NOMO-1 treated with dmso at 0.1 percent for 144 hours (cell line): ENCODE data around the gene HTRA3.

ENCODE experiments used
- DNase-seq: peaks from one replicate; lab custom pipeline; 2025; ENCODE audit not compliant: unreplicated experiment; lab: John Stamatoyannopoulos, UW

Gene HTRA3

DNA sequence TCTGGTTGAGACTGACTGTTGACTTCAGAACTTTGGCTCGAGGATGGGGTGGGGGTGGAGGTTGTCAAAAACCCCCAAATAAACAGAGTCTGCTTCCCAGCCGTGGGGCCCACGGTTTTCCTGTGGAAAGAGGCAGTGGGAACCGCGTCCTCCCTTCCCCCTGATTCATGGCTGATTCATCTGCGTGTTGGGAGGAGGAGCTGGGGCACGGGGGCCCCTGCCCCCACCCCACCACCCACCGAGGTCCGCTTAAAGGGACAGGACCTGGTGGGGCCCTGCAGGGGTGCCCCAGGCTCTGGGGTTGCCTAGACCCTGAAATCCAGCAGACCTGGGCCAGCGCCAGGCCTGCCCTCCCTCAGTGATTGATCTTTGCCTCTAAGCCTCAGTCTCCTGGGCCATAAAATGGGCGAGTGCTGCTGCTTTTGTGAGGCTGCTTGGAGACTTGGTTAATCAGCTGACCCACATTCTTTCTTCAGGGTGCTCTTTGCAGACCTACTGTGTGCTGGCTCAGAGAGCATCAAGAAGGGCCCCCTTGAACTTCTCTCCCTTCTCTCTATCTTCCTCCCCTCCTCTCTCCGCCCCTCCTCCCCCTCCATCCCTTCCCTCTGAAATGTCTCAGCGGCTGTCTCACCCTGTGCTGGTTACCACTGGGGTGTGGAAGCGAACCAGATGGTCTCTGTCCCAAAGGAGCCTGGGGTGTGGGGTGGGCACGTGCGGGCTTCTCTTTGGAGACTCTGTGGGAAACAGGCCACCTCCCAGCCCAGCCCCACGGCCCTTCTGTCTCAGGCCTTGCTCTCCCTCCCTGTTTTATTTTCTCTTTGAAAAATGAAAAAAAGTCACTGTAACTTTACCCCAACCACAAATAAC lies 9.1 kb downstream of the HTRA3 start:
- no peak for DNase-seq

DNA sequence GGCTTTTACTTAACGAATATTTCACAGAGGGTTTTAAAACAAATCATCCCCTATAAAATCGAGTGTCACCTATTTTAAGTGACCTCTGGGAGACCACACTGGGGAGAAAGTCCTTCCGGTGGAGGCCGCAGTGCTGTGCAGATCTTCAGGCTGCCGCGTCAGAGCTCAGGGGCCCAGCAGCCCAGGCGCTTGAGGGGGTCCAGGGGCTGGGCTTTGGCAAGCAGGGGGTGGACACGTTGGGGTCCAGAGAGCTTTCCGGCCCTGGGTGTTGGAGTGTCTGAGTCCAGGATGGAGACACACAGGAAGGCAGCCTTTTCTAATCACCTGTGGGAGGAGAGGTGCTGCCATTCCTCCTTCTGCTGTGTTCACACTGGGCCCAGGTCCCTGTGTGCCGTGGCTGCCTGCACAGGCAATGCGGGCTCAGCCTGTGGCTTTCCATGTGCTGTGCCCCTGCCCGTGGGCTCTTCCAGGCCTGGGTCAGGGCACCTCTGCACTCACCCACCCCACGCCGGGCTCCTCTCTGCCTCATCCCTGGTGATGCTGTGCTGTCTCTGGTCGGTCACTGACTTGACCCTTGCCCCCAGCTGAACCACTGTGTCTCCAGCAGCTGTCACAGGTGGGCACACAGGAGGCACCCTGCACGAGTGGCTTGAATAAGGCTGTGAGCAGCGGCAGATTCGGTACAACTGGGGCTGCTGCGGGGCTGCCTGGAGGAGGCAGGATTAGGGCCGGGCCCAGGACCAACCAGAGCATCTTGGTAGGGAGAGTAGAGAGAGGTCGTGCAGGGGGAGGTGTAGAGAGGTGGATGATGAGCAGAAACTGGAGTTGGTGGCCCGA lies 10.0 kb downstream of the HTRA3 start:
- no peak for DNase-seq

DNA sequence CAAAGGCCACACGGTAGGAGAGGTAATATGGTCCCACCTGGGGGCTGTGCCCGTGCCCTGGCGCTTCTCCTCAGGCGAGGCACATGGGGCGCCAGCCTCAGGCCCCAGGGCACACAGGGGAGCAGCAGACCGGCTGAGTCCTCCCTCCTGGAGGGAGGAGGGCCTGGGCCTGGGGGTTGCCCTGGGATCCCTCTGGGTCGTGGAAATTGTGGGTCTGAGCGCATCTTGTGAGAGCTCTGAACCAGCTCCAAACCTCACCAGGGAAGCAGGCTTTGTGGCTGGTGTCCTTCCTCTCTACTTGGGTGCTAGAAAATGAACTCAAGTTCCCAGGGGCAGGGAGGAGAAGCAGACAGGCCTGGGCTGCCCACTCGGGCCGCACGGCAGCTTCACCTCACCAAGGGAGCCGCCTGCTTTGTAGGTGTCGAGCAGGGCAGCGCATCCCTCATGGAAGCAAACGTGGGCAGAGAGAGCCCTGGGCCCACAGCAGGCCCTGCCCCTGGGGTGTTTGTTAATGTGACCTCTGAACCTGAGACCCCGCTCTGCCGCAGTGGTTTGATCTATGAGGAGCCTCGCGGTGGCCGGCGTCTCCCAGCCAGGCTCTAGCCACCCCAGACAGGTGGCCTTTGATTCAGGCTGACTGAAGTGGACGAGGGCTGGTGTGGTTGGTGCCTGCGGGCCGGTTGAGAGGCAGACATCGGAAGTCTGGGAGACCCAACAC lies 10.8 kb downstream of the HTRA3 start:
- no peak for DNase-seq

DNA sequence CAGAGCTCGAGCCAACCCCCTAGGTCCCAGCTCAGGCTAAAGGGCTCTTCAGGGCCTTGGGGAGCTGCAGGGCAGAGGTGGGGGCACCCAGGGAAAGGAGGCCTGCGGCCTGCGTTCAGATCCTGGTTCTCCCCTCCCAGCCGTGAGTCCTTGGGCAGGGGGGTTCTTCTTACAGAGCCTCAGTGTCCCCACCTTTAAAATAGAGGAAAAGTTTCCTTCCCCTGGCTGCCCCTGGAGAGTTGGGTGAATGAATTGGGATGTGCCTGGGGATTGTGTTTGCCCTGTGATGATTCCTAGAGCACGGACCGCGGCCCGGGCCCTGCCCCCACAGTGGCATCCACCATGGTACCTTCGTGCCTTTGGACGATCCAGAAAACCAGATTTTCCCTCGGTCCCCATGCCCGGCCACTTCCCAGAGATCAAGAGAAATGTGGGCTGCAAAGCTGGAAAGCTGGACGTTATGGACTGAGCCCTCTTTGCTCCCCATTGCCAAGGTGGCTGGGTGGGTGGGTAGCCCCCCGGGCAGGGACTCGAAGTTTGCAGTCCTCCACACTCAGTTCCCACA lies 11.4 kb downstream of the HTRA3 start:
- no peak for DNase-seq

DNA sequence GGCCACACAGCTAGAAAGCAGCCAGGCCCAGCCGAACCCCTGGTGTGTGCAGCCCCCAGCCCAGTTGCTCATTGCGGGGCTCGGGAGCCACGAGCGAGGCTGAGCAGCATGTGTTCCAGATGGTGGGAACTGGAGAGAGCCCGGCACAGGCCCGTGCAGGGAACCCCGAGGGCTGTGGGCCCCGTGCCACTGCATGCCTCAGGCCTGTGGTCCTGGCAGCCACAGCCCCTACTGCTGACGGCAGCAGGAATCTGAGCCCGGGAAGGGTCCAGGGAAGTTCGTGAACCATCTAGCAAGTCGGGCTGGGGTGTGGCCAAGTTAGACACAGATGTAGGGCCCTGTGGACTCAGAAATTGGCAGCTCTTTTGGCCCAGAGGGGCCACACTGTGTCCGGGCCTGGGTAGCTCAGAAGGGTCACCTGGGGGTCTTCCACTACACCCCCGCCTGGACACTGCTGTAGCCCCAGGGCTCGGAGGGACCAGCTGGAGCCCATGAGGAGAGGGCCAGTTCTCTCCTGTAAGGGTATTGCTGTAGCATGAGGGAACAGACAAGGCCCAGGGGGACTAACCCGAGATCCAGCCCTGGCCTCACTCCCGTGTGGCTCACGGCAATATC lies 12.1 kb downstream of the HTRA3 start:
- DNase-seq: no peak

DNA sequence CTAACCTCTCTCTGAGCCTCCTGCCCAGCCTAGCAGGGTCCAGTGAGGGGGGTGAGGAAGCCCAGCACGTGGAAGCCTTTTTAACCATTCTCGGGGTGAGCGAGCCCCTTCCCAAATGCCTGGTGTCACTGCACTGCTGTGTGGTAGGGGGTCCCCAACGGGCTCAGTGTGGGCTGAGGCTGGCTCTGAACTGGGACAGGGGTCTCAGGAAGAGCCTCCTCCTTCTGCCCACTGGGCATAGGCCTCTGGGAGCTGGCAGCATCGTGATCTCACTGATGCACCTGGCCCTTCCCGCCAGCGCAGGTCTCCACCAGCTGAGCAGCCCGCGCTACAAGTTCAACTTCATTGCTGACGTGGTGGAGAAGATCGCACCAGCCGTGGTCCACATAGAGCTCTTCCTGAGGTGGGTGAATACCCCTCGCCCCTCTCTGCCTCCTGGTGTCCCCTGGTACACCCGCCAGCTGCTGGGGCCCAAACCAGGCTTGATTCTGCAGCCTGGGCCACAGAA lies 12.6 kb downstream of the HTRA3 start:
- DNase-seq: no peak

DNA sequence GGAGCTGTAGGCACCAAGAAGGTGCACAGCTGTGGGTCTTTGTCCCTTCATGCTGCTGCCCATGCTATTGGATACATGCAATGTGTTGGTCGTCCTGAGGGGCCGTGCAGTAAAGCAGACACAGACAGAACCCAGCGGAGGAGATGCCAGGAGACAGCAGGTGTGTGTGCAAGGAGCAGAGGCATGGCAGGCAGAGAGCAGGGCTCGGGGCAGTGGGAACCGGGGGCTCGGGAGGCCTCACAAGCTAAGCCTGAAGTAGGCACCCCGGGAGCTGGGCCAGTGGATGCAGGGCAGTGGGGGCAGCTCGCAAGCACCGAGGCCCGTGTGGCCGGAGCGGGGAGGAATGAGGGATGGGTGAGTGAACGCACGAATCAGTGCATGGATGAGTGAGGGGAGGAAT lies 13.2 kb downstream of the HTRA3 start:
- no peak for DNase-seq

DNA sequence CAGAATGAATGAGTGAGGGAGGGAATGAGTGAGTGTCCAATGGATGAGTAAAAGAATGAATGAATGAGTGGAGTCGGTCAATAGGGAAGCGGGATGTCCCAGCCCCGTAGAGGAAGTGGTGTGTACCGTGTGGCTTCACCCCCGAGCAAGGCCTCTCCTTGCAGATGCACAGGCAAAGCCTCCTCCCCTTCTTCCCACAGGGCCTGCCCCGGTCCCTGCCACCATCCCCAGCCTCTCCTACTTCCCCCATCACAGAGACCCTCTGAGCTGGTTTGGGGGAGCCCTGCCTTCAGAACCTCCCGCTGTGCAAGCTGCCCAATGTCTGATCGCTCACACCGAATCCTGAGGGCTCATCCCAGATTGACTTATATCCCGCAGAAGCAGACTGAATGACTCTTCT lies 13.6 kb downstream of the HTRA3 start:
- no peak for DNase-seq

DNA sequence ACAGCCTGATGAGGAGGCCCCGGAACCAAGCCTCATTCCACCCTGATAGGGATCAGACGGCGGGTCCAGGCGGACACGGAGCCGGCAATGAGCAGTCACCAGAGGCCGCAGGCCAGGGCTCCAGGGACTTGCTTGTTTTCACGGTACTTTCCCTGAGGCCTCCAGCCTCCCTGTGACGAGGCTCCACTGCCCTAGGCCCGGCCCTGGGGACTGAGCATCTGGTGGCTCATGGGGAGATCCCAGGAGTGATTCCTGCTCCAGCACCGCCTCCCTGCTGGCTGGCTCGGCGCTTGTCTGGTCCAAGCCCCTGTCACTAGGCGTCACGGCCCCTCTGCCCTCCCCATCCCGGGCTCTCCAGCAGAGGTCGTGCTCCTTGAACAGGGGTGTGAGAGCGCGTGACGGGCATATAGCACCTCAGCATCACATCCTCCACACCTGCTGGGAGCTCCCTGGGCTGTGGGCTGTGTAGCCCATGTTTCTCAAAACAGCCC lies 14.1 kb downstream of the HTRA3 start:
- DNase-seq: no peak

DNA sequence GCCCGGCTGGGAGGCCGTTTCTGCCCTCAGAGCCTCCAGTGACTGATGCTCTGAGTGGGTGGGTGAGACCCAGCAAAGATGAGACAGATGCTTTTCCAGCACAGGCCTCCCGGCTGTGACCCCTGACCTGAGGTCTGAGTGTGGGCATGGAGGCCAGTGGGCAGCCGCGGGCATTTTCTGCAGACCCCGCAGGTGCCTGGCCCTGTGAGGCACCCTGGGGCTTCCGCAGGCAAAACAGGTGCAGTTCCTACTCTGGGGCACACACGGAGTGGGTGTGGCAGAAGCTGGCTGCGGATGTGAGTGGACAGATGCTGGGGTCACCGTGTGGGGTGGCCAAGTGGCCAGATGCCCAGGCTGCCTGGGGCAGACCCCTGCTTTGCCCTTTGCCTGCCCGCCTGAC lies 14.8 kb downstream of the HTRA3 start:
- no peak for DNase-seq

DNA sequence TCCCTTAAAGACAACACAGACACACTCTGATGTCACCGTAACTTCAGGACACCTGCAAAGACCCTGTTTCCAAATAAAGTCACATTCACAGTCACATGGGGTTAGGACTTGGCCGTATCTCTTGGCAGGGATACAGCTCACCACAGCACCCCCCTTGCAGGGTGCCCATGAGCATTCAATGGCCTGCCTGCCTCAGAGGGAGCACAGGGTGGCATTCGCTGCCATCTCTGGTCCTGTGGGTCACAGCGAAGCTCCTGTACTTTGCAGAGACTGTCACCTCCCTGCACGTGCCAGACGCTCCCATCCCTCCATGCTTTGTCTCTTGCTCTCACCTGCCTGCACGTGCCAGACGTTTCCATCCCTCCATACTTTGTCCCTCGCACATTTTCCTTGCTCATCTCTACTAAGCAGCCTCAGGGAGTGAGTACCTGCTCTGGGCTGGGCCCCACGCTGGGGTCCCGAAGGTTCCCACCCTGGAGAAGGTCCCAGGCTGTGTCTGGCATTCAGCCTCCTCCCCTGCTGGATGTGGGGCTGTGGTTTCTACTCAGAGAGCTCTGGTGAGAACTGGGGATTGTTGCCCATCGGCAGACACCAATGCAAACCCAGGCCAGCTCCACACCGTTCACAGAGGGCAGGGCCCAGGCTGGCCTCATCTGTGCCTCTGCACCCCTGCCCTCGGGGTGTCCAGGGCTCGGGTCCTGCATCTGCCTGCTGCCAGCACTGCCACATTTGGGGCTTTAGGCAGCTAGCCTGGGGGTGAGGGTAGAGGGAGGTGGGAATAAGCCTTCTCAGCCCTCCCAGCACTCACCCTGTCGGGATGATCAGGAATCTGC lies 15.8 kb downstream of the HTRA3 start:
- no peak for DNase-seq

DNA sequence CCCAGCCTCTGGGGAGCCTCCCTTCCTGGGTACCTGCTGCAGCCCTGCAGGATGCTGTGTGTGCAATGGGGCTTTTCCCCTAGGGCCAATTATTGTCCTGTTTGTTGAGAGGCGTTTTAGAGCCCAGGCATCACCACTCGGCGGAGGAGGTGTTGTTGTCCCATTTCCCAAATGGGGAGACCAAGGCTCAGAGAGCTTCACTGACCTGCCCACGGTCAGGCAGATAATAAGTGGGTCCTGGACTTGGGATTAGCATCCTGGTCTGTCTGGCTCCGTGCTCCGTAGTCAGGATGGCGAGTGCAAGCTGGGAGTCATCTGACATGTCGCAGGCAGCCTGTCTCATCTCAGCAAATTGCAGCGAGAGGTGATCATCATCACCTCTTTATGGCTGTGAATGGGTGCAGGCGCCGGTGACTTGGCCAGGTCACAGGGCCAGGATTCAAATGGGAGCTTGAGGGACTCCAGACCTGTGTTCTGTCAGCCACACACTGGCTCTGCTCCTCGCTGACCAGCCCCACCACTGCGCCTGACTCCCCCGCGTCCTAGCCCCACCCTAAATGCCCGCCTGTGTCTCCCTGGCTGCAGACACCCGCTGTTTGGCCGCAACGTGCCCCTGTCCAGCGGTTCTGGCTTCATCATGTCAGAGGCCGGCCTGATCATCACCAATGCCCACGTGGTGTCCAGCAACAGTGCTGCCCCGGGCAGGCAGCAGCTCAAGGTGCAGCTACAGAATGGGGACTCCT lies 16.6 kb downstream of the HTRA3 start:
- no peak for DNase-seq

DNA sequence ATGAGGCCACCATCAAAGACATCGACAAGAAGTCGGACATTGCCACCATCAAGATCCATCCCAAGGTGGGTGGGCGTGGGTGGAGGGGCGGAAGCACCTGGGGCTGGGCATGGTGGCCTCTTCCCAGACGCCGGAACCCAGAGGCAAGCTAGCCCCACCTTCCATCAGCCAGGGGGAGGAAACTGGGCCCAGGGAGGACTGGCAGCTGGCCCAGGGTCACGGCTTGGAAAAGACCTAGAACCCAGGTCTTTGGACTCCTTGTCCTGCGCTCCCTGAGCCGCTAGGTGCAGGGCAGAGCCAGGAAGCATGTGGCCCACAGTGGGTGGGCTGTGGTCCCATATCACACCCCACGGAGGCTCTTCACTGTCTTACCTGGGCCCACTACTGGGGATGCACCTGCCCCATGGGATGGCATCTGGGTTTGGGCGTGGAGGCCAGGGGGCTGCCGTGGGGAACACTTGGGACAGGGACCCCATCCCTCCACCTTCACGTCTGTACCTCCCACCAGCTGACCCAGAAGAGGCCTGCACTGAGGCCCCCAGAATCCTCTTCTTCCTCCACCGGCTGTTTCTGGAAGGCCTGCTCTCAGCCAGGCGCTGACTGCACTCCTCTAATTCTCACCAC lies 17.3 kb downstream of the HTRA3 start:
- no peak for DNase-seq

DNA sequence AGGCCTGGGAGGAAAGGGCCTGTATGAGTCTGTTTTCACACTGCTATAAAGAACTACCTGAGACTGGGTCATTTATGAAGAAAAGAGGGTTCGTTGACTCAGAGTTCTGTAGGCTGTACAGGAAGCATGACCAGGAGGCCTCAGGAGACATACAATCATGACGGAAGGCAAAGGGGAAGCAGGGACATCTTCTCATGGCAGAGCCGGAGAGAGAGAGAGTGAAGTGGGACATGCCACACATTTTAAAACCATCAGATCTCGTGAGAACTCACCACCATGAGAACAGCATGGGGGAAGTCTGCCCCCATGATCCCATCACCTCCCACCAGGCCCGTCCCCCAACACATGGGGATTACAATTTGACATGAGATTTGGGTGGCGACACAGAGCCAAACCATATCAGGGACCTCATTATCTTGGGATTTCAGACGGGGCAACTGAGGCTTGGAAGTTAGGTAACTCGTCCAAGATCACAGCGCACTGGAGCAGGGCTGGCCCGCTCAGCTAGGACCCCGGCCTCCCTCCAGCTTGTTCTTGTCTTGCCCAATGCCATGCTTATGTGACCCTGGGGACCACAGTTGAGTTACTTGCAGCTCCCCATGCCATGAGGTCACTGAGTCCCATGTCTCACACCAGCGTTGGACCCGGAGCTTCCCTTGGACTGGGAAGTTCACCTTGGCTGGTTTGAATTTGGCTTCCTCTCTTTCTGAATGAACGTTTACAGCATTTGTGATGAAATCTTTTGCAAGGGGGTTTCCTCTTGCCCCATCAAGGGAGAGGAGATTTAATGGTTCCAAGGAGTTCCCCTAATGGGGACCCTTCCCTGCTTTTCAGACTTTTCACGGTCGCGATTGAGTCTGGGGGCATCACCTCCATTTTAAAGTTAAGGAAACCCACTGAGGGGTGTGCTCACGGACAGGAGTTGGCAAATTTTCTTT lies 18.1 kb downstream of the HTRA3 start:
- no peak for DNase-seq

DNA sequence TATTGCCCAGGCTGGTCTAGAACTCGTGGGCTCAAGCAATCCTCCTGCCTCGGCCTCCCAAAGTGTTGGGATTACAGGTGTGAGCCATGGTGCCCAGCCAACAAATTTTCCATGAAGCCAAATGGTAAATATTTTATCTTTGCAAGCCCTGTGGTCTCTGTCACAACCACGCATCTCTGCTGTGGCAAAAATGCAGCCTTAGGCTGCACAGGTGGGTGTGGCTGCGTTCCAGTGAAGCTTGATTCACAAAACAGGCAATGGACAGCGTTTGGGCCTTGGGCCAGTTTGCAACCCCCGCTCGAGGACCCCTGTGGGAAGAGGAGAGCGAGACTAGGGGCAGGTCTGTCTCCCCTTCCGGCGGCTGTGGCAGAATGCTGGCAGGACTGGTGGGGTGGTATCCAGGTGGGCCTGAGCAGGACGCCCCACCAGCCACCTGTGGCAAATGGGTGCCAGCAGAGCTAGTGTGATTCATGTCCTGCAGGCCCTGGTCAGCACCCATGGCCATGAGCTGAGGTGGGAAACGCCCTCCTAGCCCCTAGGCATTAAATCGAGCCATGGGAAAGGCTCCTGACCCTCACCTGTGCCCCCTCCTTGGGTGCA lies 19.7 kb downstream of the HTRA3 start:
- DNase-seq: no peak

DNA sequence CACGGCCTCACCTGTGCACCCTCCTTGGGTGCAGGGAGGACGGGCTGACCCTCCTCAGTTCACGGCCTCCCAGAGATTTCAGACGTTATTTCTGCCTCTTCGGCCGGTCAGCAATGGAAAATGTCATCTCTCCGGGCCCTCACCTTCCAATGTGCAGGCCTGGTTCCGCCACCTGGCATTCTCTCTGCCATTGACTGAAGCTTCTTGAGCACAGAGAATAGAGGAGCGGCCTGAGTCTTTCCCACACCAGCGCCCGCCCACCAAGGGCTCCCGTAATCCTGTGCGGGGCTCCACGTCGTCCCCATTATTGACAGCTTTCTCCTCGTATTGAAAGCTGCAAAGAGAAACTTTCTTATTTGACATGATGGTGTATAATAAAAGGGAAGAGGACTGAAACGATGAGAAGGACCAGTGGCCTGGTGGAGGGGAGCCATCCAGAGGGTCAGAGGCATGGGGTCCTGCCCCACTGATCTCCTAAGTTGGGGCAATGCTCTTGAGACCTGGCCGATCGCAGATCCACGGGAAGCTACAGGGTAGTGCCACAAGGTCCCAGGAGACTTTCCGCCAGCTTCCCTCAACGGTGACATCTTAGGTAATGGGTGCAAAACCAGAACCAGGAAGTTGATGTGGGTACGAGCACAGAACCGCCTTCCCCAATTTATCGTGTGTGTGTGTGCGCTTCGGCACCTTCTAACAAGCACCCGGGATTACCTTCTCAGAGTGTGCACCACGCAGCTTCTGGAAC lies 20.6 kb downstream of the HTRA3 start:
- no peak for DNase-seq

DNA sequence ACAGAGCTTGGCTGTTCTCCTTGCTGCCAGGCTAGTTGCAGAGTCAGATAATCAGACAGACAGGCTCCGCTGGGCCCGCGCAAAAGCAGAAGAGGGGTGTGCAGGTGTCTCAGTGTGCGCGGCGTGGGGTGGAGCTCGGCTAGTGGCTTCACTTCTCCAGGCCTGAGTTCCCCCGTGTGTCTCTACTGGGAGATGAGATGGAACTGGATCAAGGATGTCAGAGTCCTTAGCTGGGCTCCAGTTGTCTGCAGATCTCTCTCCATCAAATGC lies 21.1 kb downstream of the HTRA3 start:
- DNase-seq: no peak
